GM19395 (cell line): ENCODE measurements around the gene GIMAP8.
"Not testable (repeated sequence)": the region's sequence is repeated elsewhere in the genome, so short reads cannot be mapped to it uniquely, and the experiment has no call there.

ENCODE experiments used
- ATAC-seq: cut with Tn5 transposase; IDR thresholded peaks from one replicate; pipeline ENCODE4 v1.9.1; 2021; ENCODE audit warnings: mild to moderate bottlenecking, moderate library complexity; ENCODE audit not compliant: unreplicated experiment

Gene GIMAP8

GRCh38 chr7:150461520-150461919 lies 11.1 kb downstream of the GIMAP8 start:
- ATAC-seq, result no peak

DNA sequence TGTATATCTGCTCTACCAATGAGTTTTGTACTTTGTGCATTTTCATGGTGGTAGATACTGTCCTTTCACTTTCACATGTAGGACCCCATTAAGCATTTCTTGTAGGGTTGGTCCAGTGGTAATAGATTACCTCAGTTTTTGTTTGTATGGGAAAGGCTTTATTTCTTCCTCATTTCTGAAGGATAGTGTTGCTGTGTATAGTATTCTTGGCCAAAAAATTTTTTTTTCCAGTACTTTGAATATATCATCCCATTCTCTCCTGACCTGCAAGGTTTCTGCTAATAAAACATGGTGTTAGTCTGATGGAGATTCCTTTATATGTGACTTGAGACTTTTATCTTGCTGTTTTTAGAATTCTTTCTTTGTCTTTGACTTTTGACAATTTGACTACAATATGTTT lies 12.0 kb downstream of the GIMAP8 start:
- no peak for ATAC-seq

GRCh38 chr7:150463461-150463860 lies 13.0 kb downstream of the GIMAP8 start:
- ATAC-seq, result no peak

- no peak for ATAC-seq
These were observed 14.5 kb downstream of the GIMAP8 start for GRCh38 chr7:150464962-150465361.

DNA sequence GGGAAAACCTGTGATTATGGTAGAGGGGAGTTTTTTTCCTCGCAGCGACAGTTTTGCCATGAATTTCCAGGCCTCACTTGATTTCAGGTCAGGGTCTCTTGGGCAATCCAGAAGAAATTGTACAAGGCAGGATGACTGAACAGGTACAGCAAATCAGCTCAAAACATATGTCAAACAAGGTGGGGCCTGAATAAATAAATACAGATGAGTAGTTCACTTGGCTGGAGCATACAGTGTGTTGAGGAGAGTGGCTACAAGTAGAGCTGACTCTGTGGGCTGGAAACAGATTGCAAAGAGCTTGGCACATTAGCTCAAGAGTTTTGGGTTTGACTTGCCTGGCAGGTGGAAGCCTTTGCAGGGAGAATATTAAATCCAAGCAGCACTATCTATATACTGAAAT lies 15.0 kb downstream of the GIMAP8 start:
- ATAC-seq, result no peak

DNA sequence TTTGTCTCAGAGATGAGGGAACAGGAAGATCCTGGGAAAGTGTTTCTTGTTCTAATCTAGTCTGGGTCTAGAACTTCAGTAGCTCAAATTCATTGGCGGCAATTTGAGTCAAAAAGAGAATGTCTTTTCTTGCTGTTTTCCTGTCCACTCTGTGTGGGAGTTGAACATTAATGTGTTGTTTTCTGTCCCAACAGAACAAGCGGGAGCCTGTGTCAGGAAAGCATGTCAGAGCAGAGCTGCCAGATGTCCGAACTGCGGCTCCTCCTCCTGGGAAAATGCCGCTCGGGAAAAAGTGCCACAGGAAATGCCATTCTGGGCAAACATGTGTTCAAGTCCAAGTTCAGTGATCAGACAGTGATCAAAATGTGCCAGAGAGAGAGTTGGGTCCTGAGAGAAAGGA lies 16.0 kb downstream of the GIMAP8 start:
- ATAC-seq, result no peak

DNA sequence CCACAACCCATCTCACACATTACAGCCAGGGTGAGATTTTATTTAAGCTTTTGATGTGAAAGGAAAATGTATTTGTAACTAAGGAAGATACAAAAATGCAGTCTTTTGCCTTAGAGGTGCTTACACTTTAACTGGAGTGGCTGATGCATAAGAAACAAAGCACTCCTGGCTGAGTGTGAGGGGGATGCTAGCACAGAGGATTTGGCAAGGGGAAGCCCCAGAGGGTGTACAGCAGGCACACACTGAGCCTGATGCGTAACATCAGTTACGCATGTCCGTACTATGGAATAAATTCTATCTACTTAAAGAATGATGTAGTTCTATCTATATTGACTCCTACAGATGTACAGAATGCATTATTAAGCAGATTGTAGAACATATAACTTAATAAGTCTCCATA lies 17.8 kb downstream of the GIMAP8 start:
- ATAC-seq, result no peak

GRCh38 chr7:150471886-150472285 lies 21.5 kb downstream of the GIMAP8 start:
- ATAC-seq, result no peak

- ATAC-seq, result no peak
These were observed 23.5 kb downstream of the GIMAP8 start for GRCh38 chr7:150473902-150474301.

GRCh38 chr7:150476285-150476684 lies 25.9 kb downstream of the GIMAP8 start:
- ATAC-seq, result no peak

DNA sequence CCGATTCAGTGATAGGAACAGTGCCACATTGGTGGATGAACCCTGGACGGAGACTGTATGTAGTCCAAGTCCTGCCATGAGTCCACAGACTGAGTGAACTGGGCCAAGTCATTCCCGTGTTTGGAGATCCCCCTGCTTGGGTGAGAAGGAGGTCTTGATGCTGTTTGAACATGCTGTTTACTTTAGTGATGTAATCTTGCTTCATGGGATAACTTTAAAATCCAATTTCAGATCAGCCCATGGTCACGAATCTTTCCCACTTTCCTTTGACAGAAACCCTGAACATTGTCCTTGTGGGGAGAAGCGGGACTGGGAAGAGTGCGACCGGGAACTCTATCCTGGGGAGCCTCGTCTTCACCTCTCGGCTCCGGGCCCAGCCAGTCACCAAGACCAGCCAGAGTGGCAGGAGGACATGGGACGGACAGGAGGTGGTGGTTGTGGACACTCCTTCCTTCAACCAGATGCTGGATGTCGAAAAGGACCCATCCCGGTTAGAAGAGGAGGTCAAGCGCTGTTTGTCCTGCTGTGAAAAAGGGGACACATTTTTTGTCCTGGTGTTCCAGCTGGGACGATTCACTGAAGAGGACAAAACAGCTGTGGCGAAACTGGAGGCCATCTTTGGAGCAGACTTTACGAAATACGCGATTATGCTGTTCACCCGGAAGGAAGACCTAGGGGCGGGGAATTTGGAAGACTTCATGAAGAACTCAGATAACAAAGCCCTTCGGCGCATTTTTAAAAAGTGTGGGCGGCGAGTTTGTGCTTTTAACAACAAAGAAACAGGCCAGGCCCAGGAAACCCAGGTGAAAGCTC lies 26.6 kb downstream of the GIMAP8 start:
- no peak for ATAC-seq

DNA sequence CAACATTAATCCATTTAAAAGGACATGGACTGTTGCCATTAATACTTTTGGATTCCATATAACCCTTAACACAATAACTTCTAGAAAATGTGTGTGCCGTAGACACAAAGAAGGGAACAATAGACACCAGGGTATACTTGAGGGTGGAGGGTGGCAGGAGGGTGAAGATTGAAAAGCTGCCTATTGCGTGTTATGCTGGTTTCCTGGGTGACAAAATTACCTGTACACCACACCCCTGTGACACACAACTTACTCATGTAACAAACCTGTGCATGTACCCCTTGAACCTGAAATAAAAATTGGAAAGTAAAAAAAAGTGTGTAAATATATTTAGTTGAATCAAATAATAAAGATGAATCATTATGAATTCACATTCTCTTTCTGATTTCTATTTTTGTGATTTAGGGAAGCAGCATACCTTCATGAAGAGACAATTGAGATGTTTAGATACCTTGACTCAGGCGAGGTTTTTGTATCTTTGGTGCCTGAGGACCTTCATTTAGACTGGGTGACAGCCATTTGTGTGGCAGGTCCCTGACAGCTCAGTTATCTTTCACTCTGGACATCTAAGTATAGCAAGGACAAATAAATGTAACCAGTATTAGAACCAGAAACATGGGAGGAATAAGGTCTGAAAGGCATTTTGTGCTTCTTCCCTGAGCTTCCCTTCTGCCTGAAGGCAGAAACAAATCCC lies 28.7 kb downstream of the GIMAP8 start:
- no peak for ATAC-seq

GRCh38 chr7:150481186-150481920 lies 30.9 kb downstream of the GIMAP8 start:
- ATAC-seq, result no peak

DNA sequence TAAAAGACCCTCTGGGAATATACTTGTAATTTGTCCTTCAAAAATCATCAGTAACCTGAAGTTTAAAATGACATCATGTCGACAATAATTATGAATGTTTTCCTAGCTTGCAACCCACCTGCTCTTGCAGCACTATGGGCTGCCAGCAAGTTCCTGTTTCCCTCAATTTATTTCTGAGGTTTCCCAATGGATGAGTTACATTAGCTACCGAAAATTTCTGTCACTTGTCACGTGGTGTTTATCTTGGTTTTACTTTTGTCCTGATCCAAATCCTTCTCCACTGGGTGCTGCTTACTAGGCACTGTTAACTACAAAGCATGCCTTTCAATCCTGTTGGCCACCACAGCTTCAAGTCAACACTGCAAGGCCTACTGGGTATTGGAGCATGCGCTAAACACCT lies 31.5 kb downstream of the GIMAP8 start:
- no peak for ATAC-seq

DNA sequence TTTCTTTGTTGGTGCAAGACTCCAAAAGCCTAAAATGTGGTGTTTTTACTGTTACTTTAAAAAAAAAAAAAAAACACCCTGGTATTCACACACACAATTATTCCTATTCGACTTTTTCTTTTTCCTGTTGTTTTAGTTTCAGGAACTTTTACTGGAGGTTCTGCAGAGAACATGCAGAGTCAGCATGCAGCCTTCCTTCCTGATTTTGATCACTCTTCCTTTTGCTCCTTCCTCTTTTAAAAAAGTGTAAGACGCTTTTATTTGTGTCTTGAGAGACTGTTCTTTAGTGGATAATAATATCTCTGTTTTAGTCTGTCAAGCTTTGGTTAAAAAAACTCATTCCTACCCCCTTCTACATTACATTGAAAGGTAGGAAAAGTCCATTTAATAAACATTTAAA lies 33.1 kb downstream of the GIMAP8 start:
- not testable (repeated sequence) for ATAC-seq

DNA sequence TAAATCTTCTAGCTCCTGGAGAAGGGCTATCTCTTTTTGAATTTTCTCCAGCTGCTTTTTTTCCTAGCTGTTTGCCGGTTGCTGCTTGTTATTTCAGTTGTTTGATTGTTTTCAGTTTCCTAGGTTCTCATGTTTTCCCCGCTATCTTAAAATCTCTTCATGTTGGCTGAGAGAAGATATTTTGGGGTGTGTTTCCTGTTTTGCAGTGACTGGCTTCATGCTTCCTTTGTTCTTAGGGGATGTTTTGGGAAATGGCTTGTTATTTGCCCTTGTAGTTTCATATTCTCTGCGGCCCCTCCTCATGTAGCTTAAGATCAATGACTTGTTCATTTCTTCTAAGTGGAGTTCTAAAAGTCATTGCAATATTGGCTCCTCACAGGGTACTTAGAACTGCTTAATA lies 33.6 kb downstream of the GIMAP8 start:
- not testable (repeated sequence) for ATAC-seq

GRCh38 chr7:150487625-150488024 lies 37.2 kb downstream of the GIMAP8 start:
- no peak for ATAC-seq

- ATAC-seq, result no peak
These were observed 39.4 kb downstream of the GIMAP8 start for GRCh38 chr7:150489782-150490181.

- not testable (repeated sequence) for ATAC-seq
These were observed 43.0 kb downstream of the GIMAP8 start for GRCh38 chr7:150493442-150493841.

- ATAC-seq, result no peak
These were observed 52.1 kb downstream of the GIMAP8 start for GRCh38 chr7:150502519-150502918.

GRCh38 chr7:150503155-150503554 lies 52.7 kb downstream of the GIMAP8 start:
- no peak for ATAC-seq

GRCh38 chr7:150503581-150503980 lies 53.2 kb downstream of the GIMAP8 start:
- ATAC-seq, result no peak
